SU-DHL-6 (cell line): ENCODE results near the gene MAP3K8.

Experiments
- H2AFZ ChIP-seq: fragments of 200-600 bp; sonication (generic); 2 replicates; pipeline ENCODE4 v1.6.1; 2014; ENCODE audit warnings: low read depth, mild to moderate bottlenecking, moderate library complexity, mixed read lengths, antibody characterized with exemption, low read length; ENCODE audit not compliant: severe bottlenecking
- H3F3A ChIP-seq: fragments of 200-600 bp; shearing (Covaris generic); 2 replicates; pipeline ENCODE4 v1.6.0; 2016; ENCODE audit warnings: antibody characterized with exemption, mild to moderate bottlenecking; ENCODE audit not compliant: insufficient read depth
- H3K27ac ChIP-seq: fragments of 200-600 bp; sonication (generic); 2 replicates; pipeline ENCODE4 v1.5.1; 2016; ENCODE audit warnings: low read depth, mild to moderate bottlenecking, low read length, moderate library complexity, mixed read lengths
- H3K27me3 ChIP-seq: fragments of 200-600 bp; sonication (generic), shearing (Covaris generic); 2 replicates; pipeline ENCODE4 v1.6.0; 2014; ENCODE audit warnings: mild to moderate bottlenecking, low read length
- H3K36me3 ChIP-seq: fragments of 200-600 bp; sonication (generic); 2 replicates; pipeline ENCODE4 v1.6.1; 2014; ENCODE audit warnings: mild to moderate bottlenecking, low read length, mixed read lengths
- H3K4me2 ChIP-seq: fragments of 300-600, 200-600 bp; shearing (Covaris generic), sonication (generic); 2 replicates; pipeline ENCODE4 v1.6.0; 2014; ENCODE audit warnings: low read length, low read depth, mild to moderate bottlenecking; ENCODE audit not compliant: poor library complexity, severe bottlenecking
- H3K4me3 ChIP-seq: fragments of 200-600 bp; sonication (generic); 2 replicates; pipeline ENCODE4 v1.5.1; 2014; ENCODE audit warnings: antibody characterized with exemption, low read length, mild to moderate bottlenecking, mixed read lengths; ENCODE audit not compliant: insufficient read depth, poor library complexity, severe bottlenecking
- H3K79me2 ChIP-seq: fragments of 200-600 bp; sonication (generic); 2 replicates; pipeline ENCODE4 v1.6.1; 2014; ENCODE audit warnings: mild to moderate bottlenecking, low read length, moderate library complexity; ENCODE audit not compliant: insufficient read depth
- H3K9ac ChIP-seq: fragments of 200-600 bp; sonication (generic); 2 replicates; pipeline ENCODE4 v1.7.0; 2014; ENCODE audit warnings: mild to moderate bottlenecking, low read length
- H3K9me2 ChIP-seq: fragments of 200-600 bp; sonication (generic); replicated peaks from 2 replicates; pipeline ENCODE4 v1.6.1; 2014; ENCODE audit warnings: low read length; ENCODE audit not compliant: insufficient read depth
- H3K9me3 ChIP-seq: fragments of 200-600 bp; sonication (generic); 2 replicates; pipeline ENCODE4 v1.6.1; 2014; ENCODE audit warnings: low read length, mixed read lengths; ENCODE audit not compliant: insufficient read depth
- H4K20me1 ChIP-seq: fragments of 200-600 bp; sonication (generic); 2 replicates; pipeline ENCODE4 v1.6.1; 2014; ENCODE audit warnings: low read depth, mild to moderate bottlenecking, antibody characterized with exemption, low read length, moderate library complexity, mixed read lengths
- EZH2phosphoT487 ChIP-seq: fragments of 200-600 bp; sonication (generic), shearing (Covaris generic); conservative IDR thresholded peaks from 2 replicates; pipeline ENCODE4 v1.6.1; 2018; ENCODE audit warnings: mild to moderate bottlenecking, antibody characterized with exemption, low read length, moderate library complexity, mixed read lengths
- TF ChIP-seq, protein P1 (sequence below): fragments of 200-600 bp; sonication (generic); IDR thresholded peaks from one replicate; pipeline ENCODE4 v1.5.1; 2017; ENCODE audit warnings: antibody characterized with exemption, mild to moderate bottlenecking, low read length, moderate library complexity; ENCODE audit not compliant: insufficient read depth, poor library complexity, severe bottlenecking

The MAP3K8 gene

DNA sequence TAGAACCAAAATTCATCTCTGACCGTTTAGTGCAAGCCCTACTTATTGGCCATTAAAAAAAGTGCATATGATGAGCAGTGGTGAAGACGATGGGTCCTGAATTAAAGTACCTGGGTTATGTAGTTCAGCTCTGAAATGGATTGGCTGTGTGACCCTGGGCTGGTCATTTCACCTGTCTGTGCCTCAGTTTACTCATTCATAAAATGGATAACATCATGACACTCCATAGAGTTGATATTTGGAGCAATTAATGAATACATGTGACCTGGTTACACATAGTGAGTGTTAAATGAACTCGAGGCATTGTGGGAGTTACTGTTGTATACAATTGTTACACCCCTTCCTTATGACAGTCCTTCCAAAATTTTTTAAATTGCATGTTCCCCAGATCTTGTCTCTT, 9.1 kb downstream of the MAP3K8 start:
- Histone ChIP-seq H3K36me3 (no peaks in the 10 kb centered on the region), H3K27ac (no peak overlapping the region), H3K9me2 (no peaks in the 10 kb centered on the region), H3K9me3 (no peaks in the 10 kb centered on the region), H3K9ac (no peak overlapping the region), H3K79me2 (no peaks in the 10 kb centered on the region), H3K4me2 (no peak overlapping the region), H3K27me3 (no peaks in the 10 kb centered on the region), H2AFZ (no peak overlapping the region), H3K4me3 (no peak overlapping the region), H4K20me1 (no peaks in the 10 kb centered on the region), H3F3A (no peaks in the 10 kb centered on the region)
- no peak for TF ChIP-seq EZH2phosphoT487
- TF ChIP-seq, protein P1, sequence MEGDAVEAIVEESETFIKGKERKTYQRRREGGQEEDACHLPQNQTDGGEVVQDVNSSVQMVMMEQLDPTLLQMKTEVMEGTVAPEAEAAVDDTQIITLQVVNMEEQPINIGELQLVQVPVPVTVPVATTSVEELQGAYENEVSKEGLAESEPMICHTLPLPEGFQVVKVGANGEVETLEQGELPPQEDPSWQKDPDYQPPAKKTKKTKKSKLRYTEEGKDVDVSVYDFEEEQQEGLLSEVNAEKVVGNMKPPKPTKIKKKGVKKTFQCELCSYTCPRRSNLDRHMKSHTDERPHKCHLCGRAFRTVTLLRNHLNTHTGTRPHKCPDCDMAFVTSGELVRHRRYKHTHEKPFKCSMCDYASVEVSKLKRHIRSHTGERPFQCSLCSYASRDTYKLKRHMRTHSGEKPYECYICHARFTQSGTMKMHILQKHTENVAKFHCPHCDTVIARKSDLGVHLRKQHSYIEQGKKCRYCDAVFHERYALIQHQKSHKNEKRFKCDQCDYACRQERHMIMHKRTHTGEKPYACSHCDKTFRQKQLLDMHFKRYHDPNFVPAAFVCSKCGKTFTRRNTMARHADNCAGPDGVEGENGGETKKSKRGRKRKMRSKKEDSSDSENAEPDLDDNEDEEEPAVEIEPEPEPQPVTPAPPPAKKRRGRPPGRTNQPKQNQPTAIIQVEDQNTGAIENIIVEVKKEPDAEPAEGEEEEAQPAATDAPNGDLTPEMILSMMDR: no peak

DNA sequence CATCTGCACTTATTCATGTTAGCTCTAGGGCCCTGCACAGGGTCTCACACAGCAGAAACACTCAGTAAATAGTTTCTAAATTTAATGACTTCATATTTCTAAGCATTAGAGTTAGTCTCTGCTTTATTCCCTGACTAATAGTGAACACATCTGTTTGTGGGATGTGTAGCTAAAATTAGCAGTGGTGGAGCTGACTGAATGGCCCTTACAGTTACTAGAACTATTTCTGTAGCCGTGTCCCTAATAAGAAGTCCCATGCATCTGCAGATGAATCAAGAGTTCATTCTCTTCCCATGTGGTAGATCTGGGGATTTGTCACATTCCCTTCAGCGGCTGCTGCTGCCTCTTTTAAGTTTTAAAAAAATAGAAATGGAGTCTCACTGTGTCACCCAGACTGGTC, 11.7 kb downstream of the MAP3K8 start:
- H3K27ac ChIP-seq: no peak overlapping the region
- no peaks in the 10 kb centered on the region for H3K9me2 ChIP-seq
- H3F3A ChIP-seq: no peaks in the 10 kb centered on the region
- no peaks in the 10 kb centered on the region for H3K9me3 ChIP-seq
- H3K9ac ChIP-seq: no peak overlapping the region
- no peak overlapping the region for H3K4me2 ChIP-seq
- H2AFZ ChIP-seq: no peak overlapping the region
- no peaks in the 10 kb centered on the region for H3K27me3 ChIP-seq
- TF ChIP-seq, protein P1: no peak
- no peak for TF ChIP-seq EZH2phosphoT487
- no peaks in the 10 kb centered on the region for H3K79me2 ChIP-seq
- no peaks in the 10 kb centered on the region for H3K36me3 ChIP-seq
- no peak overlapping the region for H3K4me3 ChIP-seq
- no peaks in the 10 kb centered on the region for H4K20me1 ChIP-seq

DNA sequence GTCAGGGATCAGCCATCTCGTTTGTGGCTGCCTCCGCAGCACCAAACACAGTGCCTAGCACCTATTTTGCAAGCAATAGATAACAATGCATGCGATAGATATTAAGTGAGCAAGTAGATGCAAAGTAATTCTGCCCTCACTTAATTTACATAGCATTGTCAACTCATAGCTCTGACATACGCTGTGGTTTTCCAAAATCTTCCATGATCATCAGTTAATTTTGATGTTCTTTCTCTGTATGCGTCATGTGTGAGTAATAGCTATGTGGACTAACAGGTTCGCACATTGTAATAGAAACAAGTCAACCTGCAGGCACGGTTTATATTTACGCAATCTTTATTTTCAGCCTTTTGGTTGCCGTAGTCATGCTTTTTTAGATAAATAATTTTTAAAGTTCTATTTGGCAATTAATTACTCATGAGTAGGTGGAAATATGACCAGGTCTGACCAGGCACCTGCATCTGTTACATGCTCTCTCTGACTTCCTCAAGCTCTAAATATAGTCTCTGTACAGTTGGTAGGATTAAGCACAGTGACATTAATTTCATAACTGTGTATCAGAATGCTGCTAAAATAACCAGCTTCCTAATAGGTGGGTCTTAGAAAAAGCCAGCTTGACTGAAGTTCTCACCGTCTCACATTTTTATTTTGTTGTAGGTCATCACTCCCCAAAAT, 13.3 kb downstream of the MAP3K8 start:
- Histone ChIP-seq H2AFZ (no peak overlapping the region), H3K9ac (no peak overlapping the region), H3K27ac (no peak overlapping the region), H3K9me2 (no peaks in the 10 kb centered on the region), H4K20me1 (no peaks in the 10 kb centered on the region), H3K36me3 (no peaks in the 10 kb centered on the region), H3K79me2 (no peaks in the 10 kb centered on the region), H3K4me3 (no peak overlapping the region), H3F3A (no peaks in the 10 kb centered on the region), H3K9me3 (no peaks in the 10 kb centered on the region), H3K4me2 (no peak overlapping the region), H3K27me3 (no peaks in the 10 kb centered on the region)
- TF ChIP-seq, protein P1: no peak
- TF ChIP-seq EZH2phosphoT487: no peak
